ENCODE results near the gene VAV2. TPM values are rescaled to one million over a fixed set of nuclear protein-coding genes. Genes with fewer than 3 reads are reported as not detected.

VAV2 gene
- total and polyA plus RNA-seq, 9 of the 15 experiments (the other 6 are each of a cell fraction or from before 2014, with no cell fraction given) = 0.01 to 2.7 (median 1.0) TPM; not detected in 1

- no peak for TF ChIP-seq E2F6 (IDR thresholded peaks at IDR 0.05; ENCODE audit: borderline replicate concordance in 1 of 2, extremely low read depth in 1 of 2, insufficient read depth in 1 of 2, insufficient read length in 1 of 2, low read depth in 1 of 2, low read length in 1 of 2, poor library complexity in 1 of 2, severe bottlenecking in 1 of 2)
- no peak for TF ChIP-seq GMEB1 (CRISPR knock-in tag; IDR thresholded peaks at IDR 0.05)
- no peak for TF ChIP-seq KLF10 (CRISPR knock-in tag; IDR thresholded peaks at IDR 0.05)
- TF ChIP-seq MECOM (CRISPR knock-in tag; IDR thresholded peaks at IDR 0.05) = no peak
- no peak for TF ChIP-seq ARID3A (IDR thresholded peaks at IDR 0.05; ENCODE audit: borderline replicate concordance, low read depth, low read length)
Measured at GRCh38 chr9:134002796-134003195, 10.7 kb upstream of the VAV2 start (continued).

- H4K20me1 ChIP-seq (replicated peaks; ENCODE audit: control insufficient read depth, insufficient read depth, low read length) = no peaks in the 10 kb centered on the region
- H3K4me3 ChIP-seq = no peak overlapping the region
- no peaks in the 10 kb centered on the region for H3K9me1 ChIP-seq (ENCODE audit: control insufficient read depth, insufficient read depth, low read length)
- BruUV-seq (replicated peaks) = no TSS peak
- DNase-seq (ENCODE audit: extremely low read depth in 1 of 4, low spot score in 3 of 4) (no peak), FAIRE-seq (no peak), ATAC-seq (no peak)
- no peak overlapping the region for H3K4me2 ChIP-seq (ENCODE audit: insufficient read depth, low read length)
- peaks cover 0 to 1% of the 10 kb centered on the region in 2 experiments; a peak in 1 of 5 replicates for H3K4me1 ChIP-seq (replicated peaks in 1 of 2; ENCODE audit: control insufficient read depth in 2 of 2, insufficient read depth in 2 of 2, low read length in 2 of 2)
- no peaks in the 10 kb centered on the region for H3K36me3 ChIP-seq (ENCODE audit: control insufficient read depth, insufficient read depth, low read length)
- peaks cover 3 to 27% of the 10 kb centered on the region in 2 experiments; a peak in 4 of 5 replicates for H3K27me3 ChIP-seq (ENCODE audit: control insufficient read depth in 2 of 2, insufficient read depth in 2 of 2, low read length in 2 of 2)
- POLR2A ChIA-PET = no interaction called here
- H3K9ac ChIP-seq (ENCODE audit: insufficient read depth in 1 of 2, low read depth in 2 of 2, low read length in 2 of 2) = no peak overlapping the region
- no peak overlapping the region for H3K27ac ChIP-seq (ENCODE audit: extremely low read depth, low read depth, low read length)
- no peak overlapping the region for H2AFZ ChIP-seq (ENCODE audit: low read depth, low read length)
- intact Hi-C loops (cut with micrococcal nuclease) = no loop called here
- H3K9me3 ChIP-seq (replicated peaks; ENCODE audit: control insufficient read depth, insufficient read depth, low read depth, low read length) = no peaks in the 10 kb centered on the region
- CTCF ChIA-PET (ENCODE audit: low intra/inter-chr PET ratio) = no interaction called here
- 2% methylated on average over 6 of the region's 6 CpGs for WGBS (ENCODE audit: insufficient coverage, low coverage, missing lambda C conversion rate)
- H3K79me2 ChIP-seq (ENCODE audit: control insufficient read depth, insufficient read depth, low read length) = no peaks in the 10 kb centered on the region
- in situ Hi-C loops (cut with MboI) = loop anchor here (5.0 kb wide), 1 partner anchor 213 kb away; no protein-coding TSS in a partner anchor
- no peak for TF ChIP-seq JUND (IDR thresholded peaks at IDR 0.05; ENCODE audit: borderline replicate concordance, low read depth, low read length)
- no peak for TF ChIP-seq JUND (tag; IDR thresholded peaks at IDR 0.05; ENCODE audit: borderline replicate concordance, low read depth, low read length)
- no peak for TF ChIP-seq UBTF (IDR thresholded peaks at IDR 0.05; ENCODE audit: borderline replicate concordance in 1 of 2, low read depth in 2 of 2, low read length in 2 of 2)
- no peak for TF ChIP-seq FOXK1 (CRISPR knock-in tag; IDR thresholded peaks at IDR 0.05; ENCODE audit: borderline replicate concordance)
- TF ChIP-seq RNF2 (IDR thresholded peaks at IDR 0.05) = no peak
- no peak for TF ChIP-seq CREB1 (IDR thresholded peaks at IDR 0.05)
- no peak for TF ChIP-seq CREB1 (CRISPR knock-in tag; IDR thresholded peaks at IDR 0.05)
Measured at GRCh38 chr9:133999851-134000265, 7.7 kb upstream of the VAV2 start.

Data from K562 (cell line).